ENCODE results near the gene EPHA2.

DNA sequence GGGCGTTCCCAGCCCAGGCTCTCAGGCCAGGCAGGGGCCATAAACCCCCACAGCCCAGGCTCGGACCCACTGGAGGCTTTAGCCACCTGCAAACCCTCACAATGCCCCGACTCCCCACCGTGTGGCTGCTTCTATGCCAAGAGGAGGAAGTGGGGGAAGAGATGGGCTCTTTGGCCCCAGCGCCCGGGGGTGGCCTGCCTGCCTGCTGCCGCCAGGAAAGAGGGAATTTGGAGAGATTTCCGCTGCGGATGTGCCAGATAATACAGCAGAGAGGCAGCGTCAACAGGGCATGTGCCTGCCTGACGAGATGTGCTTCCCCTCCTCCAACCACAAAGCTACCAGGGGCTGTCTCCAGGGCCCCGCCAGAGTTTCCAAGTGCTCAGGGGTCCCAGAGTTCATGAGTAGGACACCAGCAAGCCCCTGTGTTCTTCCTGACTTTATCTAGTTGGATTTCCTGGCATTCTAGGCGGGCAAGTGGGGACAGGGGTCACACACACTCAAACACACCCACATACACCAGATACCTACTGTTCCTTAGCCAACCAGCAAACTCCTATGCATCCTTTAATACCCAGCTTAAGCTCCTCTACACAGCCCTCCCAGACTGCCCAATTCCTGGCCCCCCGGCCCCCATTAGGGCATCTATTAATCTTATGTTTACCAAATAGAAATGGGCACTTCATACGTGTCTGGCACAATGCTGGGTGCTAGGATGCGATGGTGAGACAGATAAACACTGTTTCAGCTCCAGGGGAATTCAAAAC is 14.1 kb downstream of the EPHA2 start:
- TF ChIP-seq, protein P1, sequence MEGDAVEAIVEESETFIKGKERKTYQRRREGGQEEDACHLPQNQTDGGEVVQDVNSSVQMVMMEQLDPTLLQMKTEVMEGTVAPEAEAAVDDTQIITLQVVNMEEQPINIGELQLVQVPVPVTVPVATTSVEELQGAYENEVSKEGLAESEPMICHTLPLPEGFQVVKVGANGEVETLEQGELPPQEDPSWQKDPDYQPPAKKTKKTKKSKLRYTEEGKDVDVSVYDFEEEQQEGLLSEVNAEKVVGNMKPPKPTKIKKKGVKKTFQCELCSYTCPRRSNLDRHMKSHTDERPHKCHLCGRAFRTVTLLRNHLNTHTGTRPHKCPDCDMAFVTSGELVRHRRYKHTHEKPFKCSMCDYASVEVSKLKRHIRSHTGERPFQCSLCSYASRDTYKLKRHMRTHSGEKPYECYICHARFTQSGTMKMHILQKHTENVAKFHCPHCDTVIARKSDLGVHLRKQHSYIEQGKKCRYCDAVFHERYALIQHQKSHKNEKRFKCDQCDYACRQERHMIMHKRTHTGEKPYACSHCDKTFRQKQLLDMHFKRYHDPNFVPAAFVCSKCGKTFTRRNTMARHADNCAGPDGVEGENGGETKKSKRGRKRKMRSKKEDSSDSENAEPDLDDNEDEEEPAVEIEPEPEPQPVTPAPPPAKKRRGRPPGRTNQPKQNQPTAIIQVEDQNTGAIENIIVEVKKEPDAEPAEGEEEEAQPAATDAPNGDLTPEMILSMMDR (IDR thresholded peaks at IDR 0.05; ENCODE audit: extremely low read depth in 1 of 2, insufficient read depth in 1 of 2, low read depth in 1 of 2, low read length in 2 of 2) = no peak
- TF ChIP-seq POLR2AphosphoS5 (IDR thresholded peaks at IDR 0.05; ENCODE audit: insufficient read depth, low read depth, low read length) = peak; percentile 92
- no peak for TF ChIP-seq EZH2 (IDR thresholded peaks at IDR 0.05; ENCODE audit: borderline replicate concordance, low read depth, low read length, severe bottlenecking)
- TF ChIP-seq POLR2A (IDR thresholded peaks at IDR 0.05; ENCODE audit: low read depth, low read length) = peak; percentile 72
- no peak for TF ChIP-seq FOS (IDR thresholded peaks at IDR 0.05; ENCODE audit: borderline replicate concordance, insufficient read depth, low read length)
- TF ChIP-seq MYC (IDR thresholded peaks at IDR 0.05; ENCODE audit: low read depth, low read length) = peak; percentile 95

All from endothelial cell of umbilical vein (primary cell).